HL-60/S4 treated with retinoic acid at 250 ng/mL for 4 days and 3 days (cell line): ENCODE measurements around the gene GABBR1.

Experiments used
- in situ Hi-C: fragments of 300-500 bp; cut with MboI; formaldehyde crosslinking; loops from 2 replicates; pipeline ENCODE4 v1.7.0; 2022; ENCODE audit warnings: low sequenced_read_pairs

The GABBR1 gene

GRCh38 chr6:29625337-29625930 lies 7.5 kb downstream of the GABBR1 start:
- in situ Hi-C loops = no loop called here

DNA sequence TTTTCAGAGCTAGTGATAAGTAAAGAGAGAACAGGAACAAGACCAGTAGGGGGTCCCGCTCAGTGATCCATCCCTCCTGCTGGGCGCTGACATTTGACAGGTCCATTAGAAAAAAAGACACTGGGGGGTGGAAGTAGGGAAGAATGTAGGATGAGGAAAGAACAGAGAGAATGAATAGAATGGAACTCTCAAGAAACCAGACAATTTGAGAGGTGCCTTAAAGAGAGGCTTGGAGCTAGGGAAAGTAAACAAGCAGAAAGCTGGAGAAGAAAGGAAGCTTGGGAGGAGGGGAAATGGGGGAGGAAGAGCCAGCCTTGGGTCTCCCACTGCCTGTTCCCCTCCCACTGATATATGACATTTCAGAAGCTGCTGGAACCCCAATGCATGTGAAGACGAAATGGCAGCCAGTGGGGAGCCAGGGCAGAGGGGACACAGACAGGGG lies 8.4 kb downstream of the GABBR1 start:
- in situ Hi-C loops = no loop called here

DNA sequence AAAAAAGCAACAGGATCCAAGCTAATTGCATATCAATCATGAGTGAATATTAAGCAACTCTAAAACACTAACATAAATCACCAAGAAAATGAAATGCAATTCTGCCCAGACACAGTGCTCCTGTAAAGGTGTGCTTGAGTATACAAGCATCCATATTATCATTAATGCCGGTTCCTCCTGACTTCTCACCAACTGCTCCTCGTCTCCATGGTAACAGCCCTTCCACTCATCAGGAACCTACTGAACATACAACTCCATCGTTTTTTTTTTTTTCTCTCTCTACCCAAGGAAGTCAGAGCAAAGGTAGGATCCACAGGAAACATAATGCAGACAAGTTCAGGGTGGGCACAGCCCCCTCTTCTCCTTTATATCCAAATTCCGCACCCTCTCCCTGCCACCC lies 12.4 kb downstream of the GABBR1 start:
- in situ Hi-C loops = no loop called here

DNA sequence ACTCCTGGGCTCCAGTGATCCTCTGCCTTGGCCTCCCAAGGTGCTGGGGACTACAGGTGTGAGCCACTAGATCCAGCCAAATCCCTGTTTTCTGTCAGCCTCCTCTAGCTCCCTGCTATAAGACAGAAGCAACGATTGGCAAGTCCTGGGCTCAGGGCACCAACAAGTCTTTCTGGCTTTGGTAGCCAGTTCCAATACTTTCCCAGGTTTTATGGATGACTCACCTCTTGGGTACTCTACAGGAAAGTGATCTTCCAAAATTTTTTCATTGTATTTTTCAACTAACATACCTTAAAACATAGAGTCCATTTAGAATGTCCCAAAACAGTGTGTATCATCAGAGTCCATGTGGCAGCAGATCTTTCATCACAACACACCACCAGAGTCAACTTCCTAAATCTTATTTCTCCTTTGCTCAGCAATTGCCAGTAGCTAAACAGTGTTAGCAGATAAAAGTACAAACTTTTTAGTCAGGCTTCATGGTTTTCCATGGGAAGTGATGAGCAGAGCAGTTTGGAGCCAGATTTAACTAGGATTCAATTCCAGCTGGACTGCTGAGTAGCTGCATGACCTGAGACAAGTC lies 13.3 kb downstream of the GABBR1 start:
- in situ Hi-C loops = no loop called here

- in situ Hi-C loops = no loop called here
These were observed 15.0 kb downstream of the GABBR1 start for GRCh38 chr6:29617782-29618554.

- in situ Hi-C loops = no loop called here
These were observed 21.6 kb downstream of the GABBR1 start for GRCh38 chr6:29611426-29611825.

GRCh38 chr6:29610540-29610939 lies 22.4 kb downstream of the GABBR1 start:
- in situ Hi-C loops = no loop called here

DNA sequence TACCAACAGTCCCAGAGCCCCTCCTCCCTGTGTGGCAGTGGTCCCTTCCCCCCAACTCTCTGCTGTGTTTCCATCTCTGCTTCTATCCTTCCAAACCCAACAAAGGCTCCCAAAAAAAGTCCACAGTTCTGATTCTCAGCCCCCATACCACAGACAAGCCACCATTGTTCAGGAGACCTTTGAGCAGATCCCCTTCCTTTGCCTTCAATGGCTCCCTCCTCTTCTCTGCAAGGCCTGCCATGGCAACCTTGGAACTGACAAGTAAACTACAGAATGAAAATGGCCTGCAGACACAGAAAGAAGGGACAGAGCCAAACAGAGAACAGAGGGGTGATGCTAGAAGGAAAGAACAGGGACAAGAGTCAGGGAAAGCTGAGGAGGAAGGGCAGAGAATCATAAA lies 24.9 kb downstream of the GABBR1 start:
- in situ Hi-C loops = no loop called here

GRCh38 chr6:29603930-29604329 lies 29.1 kb downstream of the GABBR1 start:
- in situ Hi-C loops = no loop called here

DNA sequence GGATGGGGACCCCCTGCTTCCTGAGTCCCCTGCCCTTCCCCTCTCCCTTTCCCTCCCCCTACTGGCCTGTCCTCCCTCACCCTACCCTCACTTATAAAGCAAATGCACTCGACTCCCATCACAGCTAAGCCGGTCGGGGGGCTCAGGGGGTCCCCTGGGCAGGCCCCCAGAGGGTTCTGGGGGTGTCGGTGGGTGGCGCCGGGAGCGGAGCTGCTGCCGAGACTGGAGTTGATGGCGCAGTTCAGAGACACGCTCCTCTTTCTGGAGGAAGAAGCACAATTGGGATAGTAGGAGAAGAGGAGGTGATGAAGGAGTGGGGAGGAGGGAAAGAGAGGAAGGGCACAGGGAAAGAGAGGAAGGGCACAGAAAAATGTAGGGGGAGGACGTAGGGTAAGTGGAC lies 29.5 kb downstream of the GABBR1 start:
- in situ Hi-C loops = no loop called here

DNA sequence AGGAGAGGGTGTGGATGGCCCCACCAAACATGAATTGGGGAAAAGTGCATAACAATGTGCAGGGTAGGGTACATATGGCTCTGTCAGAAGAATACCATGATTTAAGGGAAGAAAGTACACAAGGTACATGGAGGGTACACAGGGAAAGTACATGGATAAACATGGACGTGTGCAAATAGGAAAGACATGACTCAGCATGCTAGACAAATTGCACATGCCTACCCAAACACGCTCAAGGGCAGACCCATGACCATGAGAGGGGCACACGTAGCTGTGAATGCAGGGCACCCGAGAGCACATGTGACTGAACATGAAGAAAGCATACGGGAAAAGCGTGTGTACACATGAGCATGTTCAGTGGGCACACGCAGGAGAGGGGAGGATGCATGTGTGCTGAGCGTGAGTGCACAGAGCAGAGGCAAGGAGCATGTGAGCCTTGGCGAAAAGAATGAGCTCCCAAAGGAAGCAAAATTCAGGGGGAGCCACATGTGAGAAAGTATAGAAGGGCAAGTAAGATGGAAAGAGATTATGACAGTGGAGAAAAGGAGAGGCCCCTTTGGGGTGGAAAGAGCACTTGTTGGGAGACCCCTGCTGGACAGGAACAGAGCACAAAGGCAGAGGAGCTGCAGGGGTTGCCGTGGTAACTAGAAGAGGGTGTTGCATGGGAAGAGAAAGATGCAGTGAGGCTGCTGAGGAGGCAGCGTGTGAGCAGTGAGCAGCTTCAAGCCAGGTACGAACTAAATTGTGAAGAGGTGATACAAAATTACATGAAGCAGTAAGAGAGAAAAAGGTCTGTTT lies 30.2 kb downstream of the GABBR1 start:
- in situ Hi-C loops = no loop called here

DNA sequence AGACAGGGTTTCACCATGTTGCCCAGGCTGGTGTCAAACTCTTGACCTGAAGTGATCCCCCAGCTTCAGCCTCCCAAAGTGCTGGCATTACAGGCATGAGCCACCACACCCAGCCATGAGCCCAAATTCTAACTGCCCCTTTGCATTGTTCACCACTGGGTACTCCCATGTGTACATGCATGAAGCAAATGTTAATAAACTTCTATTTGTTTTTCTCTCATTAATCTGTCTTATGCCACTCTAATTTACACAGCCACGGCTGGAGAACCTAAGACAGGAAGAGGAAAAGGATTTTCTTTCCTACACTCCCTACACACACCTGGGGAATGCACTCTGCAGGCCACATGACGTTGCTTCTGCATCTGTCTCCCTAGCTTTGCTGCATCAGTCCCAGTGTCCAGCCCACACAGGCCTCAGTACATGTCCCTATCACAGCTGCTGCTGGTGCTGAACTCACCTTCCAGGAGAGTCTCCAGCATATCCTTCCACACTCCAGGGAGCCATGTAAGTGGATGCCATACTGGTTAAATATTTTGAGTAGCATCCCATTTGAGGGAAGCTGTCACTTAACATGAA lies 34.7 kb downstream of the GABBR1 start:
- in situ Hi-C loops = loop anchor here (25.0 kb wide), 1 partner anchor 911 kb away; no protein-coding TSS in a partner anchor

GRCh38 chr6:29597184-29597583 lies 35.8 kb downstream of the GABBR1 start:
- in situ Hi-C loops = loop anchor here (25.0 kb wide), 1 partner anchor 910 kb away; no protein-coding TSS in a partner anchor

DNA sequence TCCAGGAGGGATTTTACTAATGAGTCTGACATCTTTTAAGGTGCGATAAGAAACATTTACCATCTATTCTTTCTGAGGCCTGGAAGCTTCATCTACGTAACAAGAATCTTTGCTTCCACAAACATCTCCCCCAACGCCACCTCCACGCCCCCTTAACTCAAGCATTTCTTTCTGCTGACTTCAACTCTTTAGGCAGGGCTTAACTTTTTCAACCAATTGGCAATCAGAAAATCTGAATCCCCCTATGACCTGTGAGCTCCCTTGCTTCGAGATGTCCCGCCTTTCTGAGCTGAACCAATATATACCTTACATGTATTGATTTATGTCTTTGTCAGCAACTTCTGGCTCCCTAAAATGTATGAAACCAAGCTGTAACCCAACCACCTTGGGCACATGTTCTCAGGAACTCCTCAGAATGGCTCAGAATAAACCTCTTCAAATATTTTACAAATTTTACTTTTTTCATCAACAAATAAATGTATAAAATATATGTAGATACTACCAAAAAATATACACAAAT lies 36.5 kb downstream of the GABBR1 start:
- in situ Hi-C loops = loop anchor here (25.0 kb wide), 1 partner anchor 909 kb away; no protein-coding TSS in a partner anchor

- in situ Hi-C loops = loop anchor here (25.0 kb wide), 1 partner anchor 906 kb away; no protein-coding TSS in a partner anchor
These were observed 39.7 kb downstream of the GABBR1 start for GRCh38 chr6:29593199-29593855.

GRCh38 chr6:29591677-29592076 lies 41.3 kb downstream of the GABBR1 start:
- in situ Hi-C loops = loop anchor here (25.0 kb wide), 1 partner anchor 904 kb away; no protein-coding TSS in a partner anchor

DNA sequence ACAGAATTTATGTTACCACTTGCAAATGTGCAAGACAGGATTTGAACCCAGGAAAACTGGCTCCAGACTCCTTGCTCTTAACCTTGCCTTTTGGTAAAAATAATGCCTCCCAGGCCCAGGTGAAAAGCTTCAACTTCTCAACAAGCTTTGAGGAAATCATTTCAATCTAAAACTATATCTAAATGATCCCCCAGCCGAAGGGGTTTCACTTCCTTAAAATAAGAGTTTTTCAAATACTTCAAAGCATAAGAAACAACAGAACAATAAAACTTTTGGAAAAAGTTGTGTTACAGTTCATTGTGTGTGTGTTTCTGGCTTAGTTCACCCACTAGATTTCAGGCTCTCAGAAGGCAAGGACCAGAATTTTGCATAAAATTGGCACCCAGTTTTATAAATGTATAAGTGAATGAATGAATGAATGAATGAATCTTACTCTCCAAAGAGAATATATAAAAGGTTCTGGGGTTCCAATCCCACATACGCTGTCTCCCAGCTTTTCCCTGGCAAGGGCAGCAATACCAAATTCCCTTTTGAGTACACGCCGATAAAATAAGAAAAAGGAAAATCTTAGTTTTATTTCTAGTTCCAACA lies 42.7 kb downstream of the GABBR1 start:
- in situ Hi-C loops = loop anchor here (25.0 kb wide), 1 partner anchor 903 kb away; no protein-coding TSS in a partner anchor

DNA sequence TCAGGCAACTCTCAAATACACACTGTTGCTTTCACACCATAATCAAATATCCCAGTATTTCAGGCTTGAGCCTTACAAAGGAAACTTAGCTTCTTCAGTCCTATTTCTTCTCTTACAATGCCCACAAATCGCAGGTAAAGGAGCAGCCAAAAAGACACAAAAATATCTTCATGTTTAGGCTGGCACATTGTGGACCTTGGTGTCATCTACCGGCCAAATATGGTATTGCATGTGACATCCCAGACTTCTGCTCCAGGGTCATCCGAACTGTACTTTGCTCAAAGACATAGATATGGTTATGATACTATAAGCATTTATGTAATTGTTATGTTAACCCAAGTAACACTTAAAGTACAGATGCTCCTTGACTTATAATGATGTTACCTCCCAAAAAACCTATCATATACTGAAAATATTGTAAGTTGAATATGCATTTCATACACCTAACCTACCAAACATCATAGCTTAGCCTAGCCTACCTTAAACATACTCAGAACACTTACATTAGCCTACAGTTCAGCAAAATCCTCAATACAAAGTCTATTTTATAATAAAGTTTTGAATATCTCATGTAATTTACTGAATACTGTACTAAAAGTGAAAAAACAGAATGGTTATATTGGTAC lies 43.4 kb downstream of the GABBR1 start:
- in situ Hi-C loops = loop anchor here (25.0 kb wide), 1 partner anchor 902 kb away; no protein-coding TSS in a partner anchor

DNA sequence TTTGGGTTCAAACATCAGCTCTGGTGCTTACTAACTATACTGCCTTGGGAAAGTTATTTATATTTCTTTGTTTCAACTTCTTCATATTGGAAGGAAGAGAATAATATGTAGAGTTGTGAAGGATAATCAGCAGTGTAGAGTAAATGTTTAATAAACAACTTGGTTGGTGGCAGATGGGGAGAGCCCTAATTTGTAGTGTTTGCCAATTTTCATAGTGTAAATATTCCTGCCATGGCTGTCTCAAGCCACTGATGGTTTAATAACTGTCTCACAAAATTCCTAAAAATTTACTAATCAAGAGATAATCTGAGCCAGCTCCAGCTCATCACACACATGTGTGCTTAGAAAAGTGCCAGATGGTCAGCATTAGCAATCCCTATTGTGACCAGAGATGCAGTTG lies 48.2 kb downstream of the GABBR1 start, which contains the start of gene OR2H2:
TSS of gene OR2H2 (plus strand) at position 301 of the 400 bp plus-strand sequence. CDS start 2,824 bp downstream, outside the sequence.
- in situ Hi-C loops = loop anchor here (25.0 kb wide), 1 partner anchor 898 kb away; no protein-coding TSS in a partner anchor
